B cell (primary cell): ENCODE data around the gene CYP26C1. TPM values are rescaled to one million over a fixed set of nuclear protein-coding genes. Genes with fewer than 3 reads are reported as not detected.

Experiments used
- ATAC-seq: fragments of 200-7000 bp; cut with Tn5 transposase; one replicate; pipeline ENCODE4 v1.10.0; 2021; ENCODE audit warnings: low read depth, mild to moderate bottlenecking, moderate number of reproducible peaks, moderate library complexity
- CTCF ChIA-PET: fragments of 350-600 bp; sonication (Branson Sonifier 250); formaldehyde crosslinking; loops from one replicate; lab custom pipeline; 2021; ENCODE audit warnings: antibody characterized with exemption, inconsistent platforms; lab: Charles Lee
- POLR2A ChIA-PET: fragments of 350-600 bp; sonication (Branson Sonifier 250); formaldehyde crosslinking; loops from one replicate; lab custom pipeline; 2021; ENCODE audit warnings: antibody characterized with exemption; lab: Charles Lee
- DNase-seq: peaks from one replicate; pipeline ENCODE4 v3.0.0; 2013
- H2AFZ ChIP-seq: 2 replicates; pipeline ENCODE4 v1.6.1; 2012; ENCODE audit warnings: mild to moderate bottlenecking, low read depth, low read length; ENCODE audit not compliant: insufficient read depth, poor library complexity, severe bottlenecking
- H3K27ac ChIP-seq, 2 donors: 1 replicate in 1 of 2; 2 replicates in 1 of 2; pipeline ENCODE4 v1.5.1; 2012 to 2013; ENCODE audit warnings: low read length in 2 of 2, mild to moderate bottlenecking in 2 of 2, moderate library complexity in 1 of 2
- H3K27me3 ChIP-seq, 4 experiments: fragments of 200-600 bp in 1 of 4; sonication (generic) in 1 of 4; replicated peaks in 1 of 4; 1 replicate in 2 of 4; 2 replicates in 2 of 4; pipeline versions ENCODE4 v1.6.1 to v1.7.0; 2013 to 2016; ENCODE audit warnings: low read length in 3 of 4, mild to moderate bottlenecking in 2 of 4, mixed read lengths in 1 of 4, moderate library complexity in 1 of 4; ENCODE audit not compliant: insufficient read depth in 4 of 4, control insufficient read depth in 3 of 4; ENCODE audit errors: control extremely low read depth in 1 of 4
- H3K36me3 ChIP-seq, 2 experiments: replicated peaks in 1 of 2; 1 replicate in 1 of 2; 2 replicates in 1 of 2; pipeline versions ENCODE4 v1.6.1 to v1.7.1; 2013; ENCODE audit warnings: low read length in 1 of 2; ENCODE audit not compliant: insufficient read depth in 2 of 2, control insufficient read depth in 1 of 2; ENCODE audit errors: control extremely low read depth in 1 of 2, extremely low read depth in 1 of 2
- H3K4me1 ChIP-seq, 2 donors: fragments of 200-600 bp in 1 of 2; sonication (generic) in 1 of 2; 1 replicate in 1 of 2; 2 replicates in 1 of 2; pipeline versions ENCODE4 v1.5.1 to v1.6.1; 2013 to 2017; ENCODE audit warnings: low read length in 2 of 2; ENCODE audit not compliant: control insufficient read depth in 2 of 2, insufficient read depth in 2 of 2
- H3K4me2 ChIP-seq: replicated peaks from 2 replicates; pipeline ENCODE3; 2012; ENCODE audit warnings: mild to moderate bottlenecking, low read depth, low read length; ENCODE audit not compliant: poor library complexity, severe bottlenecking
- H3K4me3 ChIP-seq, 5 experiments: fragments of 200-600 bp in 1 of 5; sonication (generic) in 1 of 5; 1 replicate in 3 of 5; 2 replicates in 2 of 5; pipeline versions ENCODE4 v1.5.1 to v1.7.0; 2011 to 2016; ENCODE audit warnings: low read length in 4 of 5, mild to moderate bottlenecking in 4 of 5, low read depth in 2 of 5, control low read depth in 1 of 5, moderate library complexity in 1 of 5; ENCODE audit not compliant: insufficient read depth in 1 of 5; ENCODE audit errors: control extremely low read depth in 1 of 5, extremely low read depth in 1 of 5
- H3K79me2 ChIP-seq: fragments of 200-600 bp; sonication (generic); one replicate; pipeline ENCODE4 v1.6.0; 2016; ENCODE audit warnings: low read length; ENCODE audit not compliant: control insufficient read depth, insufficient read depth
- H3K9ac ChIP-seq: fragments of 200-600 bp; sonication (generic); 2 replicates; pipeline ENCODE4 v1.6.1; 2017; ENCODE audit warnings: mild to moderate bottlenecking, low read length, moderate library complexity
- H3K9me3 ChIP-seq, 3 donors: one replicate each; pipeline versions ENCODE4 v1.6.1 to v1.7.1; 2013; ENCODE audit warnings: low read length in 2 of 3; ENCODE audit not compliant: control insufficient read depth in 2 of 3, insufficient read depth in 1 of 3; ENCODE audit errors: control extremely low read depth in 1 of 3
- H4K20me1 ChIP-seq: 2 replicates; pipeline ENCODE4 v1.6.0; 2012; ENCODE audit warnings: mild to moderate bottlenecking, low read length; ENCODE audit not compliant: insufficient read depth, control insufficient read depth, poor library complexity, severe bottlenecking
- H3K27ac Mint-ChIP-seq: one replicate; pipeline ENCODE4 v1.8.0; 2021; ENCODE audit warnings: mixed read lengths
- H3K27me3 Mint-ChIP-seq: one replicate; pipeline ENCODE4 v1.8.0; 2021; ENCODE audit warnings: mixed read lengths
- H3K4me1 Mint-ChIP-seq: one replicate; pipeline ENCODE4 v1.8.0; 2021; ENCODE audit warnings: mixed read lengths
- H3K4me3 Mint-ChIP-seq: one replicate; pipeline ENCODE4 v1.8.0; 2021; ENCODE audit warnings: mixed read lengths
- H3K9me3 Mint-ChIP-seq: one replicate; pipeline ENCODE4 v1.8.0; 2022; ENCODE audit warnings: mixed read lengths; ENCODE audit not compliant: insufficient read depth
- EZH2 ChIP-seq: IDR thresholded peaks from 2 replicates; pipeline ENCODE4 v1.6.1; 2012; ENCODE audit warnings: borderline replicate concordance, low read depth, mild to moderate bottlenecking, moderate library complexity, low read length; ENCODE audit not compliant: insufficient read depth, poor library complexity, severe bottlenecking
- WGBS: methylation state at CpG from one replicate; pipeline ENCODE4 v1.1.5; 2013; ENCODE audit warnings: missing lambda C conversion rate; ENCODE audit not compliant: insufficient coverage; 5-methylcytosine and 5-hydroxymethylcytosine counted together
- intact Hi-C: fragments of 100-400 bp; cut with micrococcal nuclease; formaldehyde crosslinking; loops from one replicate; pipeline ENCODE4 v1.10.0; 2022
- polyA plus RNA-seq: library from polyadenylated mRNA; depleted of rRNA; stranded (reverse); fragments of >200 nt; gene quantifications from 2 replicates; pipeline ENCODE4 v1.2.3, GENCODE V29; 2012
- total RNA-seq, 2 donors: library from RNA; stranded (reverse); fragments of 120-200 nt in 1 of 2; gene quantifications; 1 replicate in 1 of 2; 2 replicates in 1 of 2; pipeline versions ENCODE4 v1.2.3 to v1.2.4, GENCODE V29; 2013 to 2022
- TF ChIP-seq, protein P1 (sequence below): fragments of 200-600 bp; IDR thresholded peaks from one replicate; pipeline ENCODE4 v1.8.0; 2022; ENCODE audit warnings: antibody characterized with exemption, mild to moderate bottlenecking

The CYP26C1 gene
- total and polyA plus RNA-seq, 2 donors (not counting 1 experiment from before 2014, with no cell fraction given) = 0.01 to 0.57 TPM

DNA sequence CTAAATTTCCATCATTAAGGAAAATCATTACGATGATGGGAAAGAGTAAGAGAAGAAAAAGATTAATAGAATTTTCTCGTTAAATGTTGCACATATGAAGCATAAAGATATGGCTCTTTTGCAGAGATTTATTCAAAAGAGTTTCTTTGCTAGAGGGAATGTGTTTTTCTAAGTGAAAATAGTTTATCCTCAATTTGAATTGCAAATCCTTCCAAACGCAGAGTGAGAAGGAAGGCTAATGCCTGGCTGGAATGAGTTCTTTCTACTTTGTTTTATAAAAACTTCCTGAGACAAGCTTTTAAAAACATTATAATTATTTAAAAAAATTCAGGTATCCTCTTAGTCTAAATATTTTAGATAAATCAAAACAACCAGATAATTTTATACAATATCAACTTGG is 27.2 kb downstream of the CYP26C1 start:
- Mint-ChIP-seq H3K4me3 (no peak overlapping the region), H3K27me3 (peaks cover 26% of the 10 kb centered on the region), H3K4me1 (peaks cover 3% of the 10 kb centered on the region), H3K9me3 (no peaks in the 10 kb centered on the region), H3K27ac (no peak overlapping the region)
- DNase-seq = no peak
- no peaks in the 10 kb centered on the region for H4K20me1 ChIP-seq
- no peak overlapping the region for H3K9ac ChIP-seq
- ATAC-seq = no peak
- H3K79me2 ChIP-seq = no peaks in the 10 kb centered on the region
- intact Hi-C loops = no loop called here
- H3K27me3 ChIP-seq = no peaks in the 10 kb centered on the region
- no peak overlapping the region for H3K4me3 ChIP-seq
- TF ChIP-seq, protein P1, sequence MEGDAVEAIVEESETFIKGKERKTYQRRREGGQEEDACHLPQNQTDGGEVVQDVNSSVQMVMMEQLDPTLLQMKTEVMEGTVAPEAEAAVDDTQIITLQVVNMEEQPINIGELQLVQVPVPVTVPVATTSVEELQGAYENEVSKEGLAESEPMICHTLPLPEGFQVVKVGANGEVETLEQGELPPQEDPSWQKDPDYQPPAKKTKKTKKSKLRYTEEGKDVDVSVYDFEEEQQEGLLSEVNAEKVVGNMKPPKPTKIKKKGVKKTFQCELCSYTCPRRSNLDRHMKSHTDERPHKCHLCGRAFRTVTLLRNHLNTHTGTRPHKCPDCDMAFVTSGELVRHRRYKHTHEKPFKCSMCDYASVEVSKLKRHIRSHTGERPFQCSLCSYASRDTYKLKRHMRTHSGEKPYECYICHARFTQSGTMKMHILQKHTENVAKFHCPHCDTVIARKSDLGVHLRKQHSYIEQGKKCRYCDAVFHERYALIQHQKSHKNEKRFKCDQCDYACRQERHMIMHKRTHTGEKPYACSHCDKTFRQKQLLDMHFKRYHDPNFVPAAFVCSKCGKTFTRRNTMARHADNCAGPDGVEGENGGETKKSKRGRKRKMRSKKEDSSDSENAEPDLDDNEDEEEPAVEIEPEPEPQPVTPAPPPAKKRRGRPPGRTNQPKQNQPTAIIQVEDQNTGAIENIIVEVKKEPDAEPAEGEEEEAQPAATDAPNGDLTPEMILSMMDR = no peak
- TF ChIP-seq EZH2 = no peak
- ChIA-PET POLR2A (no interaction called here), CTCF (interaction anchor here (1.0 kb wide), 1 partner anchor 9 kb away, joined by 3 read pairs; no protein-coding TSS in a partner anchor)
- no peak overlapping the region for H2AFZ ChIP-seq
- H3K36me3 ChIP-seq = no peaks in the 10 kb centered on the region
- H3K4me2 ChIP-seq = no peak overlapping the region
- WGBS = 100% methylated on average over 1 of the region's 3 CpGs
- H3K9me3 ChIP-seq = no peaks in the 10 kb centered on the region
- no peak overlapping the region for H3K27ac ChIP-seq
- H3K4me1 ChIP-seq = no peaks in the 10 kb centered on the region

DNA sequence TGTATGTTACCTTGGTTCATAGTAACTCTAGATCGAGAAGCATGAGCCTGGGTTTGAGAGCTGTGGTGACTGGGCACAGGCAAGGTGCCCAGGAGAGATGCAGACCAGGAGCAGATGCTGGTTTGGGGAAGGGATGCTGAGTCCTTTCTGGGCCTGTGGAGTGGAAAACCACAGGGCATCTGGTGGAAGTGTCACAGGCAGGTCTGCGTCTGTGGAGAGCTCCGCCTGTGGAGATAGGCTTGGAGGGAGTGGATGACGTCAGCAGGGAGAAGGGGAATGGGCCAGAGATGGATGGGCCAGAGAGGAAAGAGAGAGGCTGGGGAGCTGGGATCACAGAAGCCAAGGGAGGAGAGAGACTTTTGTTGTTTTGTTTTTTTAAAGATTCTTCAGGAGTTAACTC is 27.9 kb downstream of the CYP26C1 start:
- H3K36me3 ChIP-seq = no peaks in the 10 kb centered on the region
- no peak overlapping the region for H3K4me2 ChIP-seq
- H2AFZ ChIP-seq = no peak overlapping the region
- H4K20me1 ChIP-seq = no peaks in the 10 kb centered on the region
- ATAC-seq (no peak), DNase-seq (no peak)
- H3K27me3 ChIP-seq = no peaks in the 10 kb centered on the region
- no peak overlapping the region for H3K27ac Mint-ChIP-seq
- ChIA-PET CTCF (interaction anchor here (0.6 to 1.0 kb wide), 2 partner anchors 10 to 1377 kb away, joined by 3 read pairs; no protein-coding TSS in a partner anchor), POLR2A (no interaction called here)
- intact Hi-C loops = no loop called here
- H3K79me2 ChIP-seq = no peaks in the 10 kb centered on the region
- no peaks in the 10 kb centered on the region for H3K4me1 ChIP-seq
- H3K9ac ChIP-seq = no peak overlapping the region
- TF ChIP-seq, protein P1 = no peak
- TF ChIP-seq EZH2 = no peak
- peaks cover 3% of the 10 kb centered on the region for H3K4me1 Mint-ChIP-seq
- no peaks in the 10 kb centered on the region for H3K9me3 ChIP-seq
- no peak overlapping the region for H3K4me3 ChIP-seq
- WGBS = 88% methylated on average over 4 of the region's 4 CpGs
- H3K27ac ChIP-seq = no peak overlapping the region
- H3K4me3 Mint-ChIP-seq = no peak overlapping the region
- no peaks in the 10 kb centered on the region for H3K9me3 Mint-ChIP-seq
- H3K27me3 Mint-ChIP-seq = peaks cover 30% of the 10 kb centered on the region
